ENCODE measurements around the gene SDK1.

Gene SDK1

DNA sequence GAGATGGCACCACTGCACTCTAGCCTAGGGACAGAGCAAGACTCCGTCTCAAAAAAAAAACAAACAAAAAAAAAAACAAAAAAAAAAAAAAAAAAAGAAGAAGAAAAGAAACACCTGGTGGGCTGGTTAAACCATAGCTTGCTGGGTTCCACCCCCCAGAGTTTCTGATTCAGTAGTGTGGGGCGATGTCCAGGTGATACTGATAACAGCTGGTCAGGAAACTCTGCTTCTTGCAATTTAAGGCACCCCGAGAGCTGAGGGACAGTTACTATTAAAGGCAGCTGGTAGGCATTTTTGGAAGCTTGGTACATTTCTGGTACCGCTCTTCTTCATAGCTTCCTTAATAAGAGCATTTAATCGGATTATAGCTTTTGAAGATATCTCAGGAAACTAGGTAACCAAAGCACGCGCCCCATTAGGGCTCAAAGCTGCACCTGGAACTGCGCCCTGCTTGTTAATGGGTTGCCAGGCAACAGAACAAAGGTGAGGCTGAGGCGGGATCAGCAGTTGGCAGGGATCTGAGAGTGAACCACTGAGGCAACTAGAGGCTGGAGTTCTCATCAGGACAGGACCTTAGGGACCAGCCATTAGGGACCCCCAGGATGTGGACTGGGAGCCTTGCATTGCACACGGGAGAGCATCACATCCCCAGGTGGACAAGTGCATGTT lies 6.5 kb upstream of the SDK1 start:
- DNase-seq = no peak

DNA sequence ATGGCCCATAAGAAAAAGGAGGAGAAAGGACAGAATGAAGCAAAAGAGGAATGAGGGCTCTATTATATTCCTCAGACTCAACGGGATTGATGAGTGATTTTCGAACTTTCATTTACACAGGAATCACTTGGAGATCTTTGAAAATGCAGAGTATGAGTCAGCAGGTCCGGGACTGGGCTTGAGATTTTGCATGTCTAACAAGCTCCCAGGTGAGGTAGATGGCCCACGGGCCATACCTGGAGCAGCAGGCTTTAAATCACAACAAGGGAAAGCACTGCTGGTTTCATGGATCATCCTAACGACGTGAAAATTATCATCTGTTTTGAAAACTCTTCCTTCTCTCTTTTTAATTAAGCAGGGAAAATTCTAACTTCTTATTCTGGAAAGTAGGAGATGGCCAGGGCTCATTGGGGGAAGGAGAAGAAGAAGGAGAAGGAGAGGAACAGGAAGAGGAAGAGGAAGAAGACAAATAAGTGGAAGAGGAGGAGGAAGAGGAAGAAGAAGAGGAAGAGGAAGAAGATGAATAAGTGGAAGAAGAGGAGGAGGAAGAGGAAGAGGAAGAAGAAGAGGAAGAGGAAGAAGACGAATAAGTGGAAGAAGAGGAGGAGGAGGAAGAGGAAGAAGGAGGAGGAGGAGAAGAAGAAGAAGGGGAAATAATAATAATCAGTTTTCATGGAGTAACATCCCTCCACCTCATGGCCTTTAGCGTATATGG lies 3.8 kb upstream of the SDK1 start:
- DNase-seq = no peak

DNA sequence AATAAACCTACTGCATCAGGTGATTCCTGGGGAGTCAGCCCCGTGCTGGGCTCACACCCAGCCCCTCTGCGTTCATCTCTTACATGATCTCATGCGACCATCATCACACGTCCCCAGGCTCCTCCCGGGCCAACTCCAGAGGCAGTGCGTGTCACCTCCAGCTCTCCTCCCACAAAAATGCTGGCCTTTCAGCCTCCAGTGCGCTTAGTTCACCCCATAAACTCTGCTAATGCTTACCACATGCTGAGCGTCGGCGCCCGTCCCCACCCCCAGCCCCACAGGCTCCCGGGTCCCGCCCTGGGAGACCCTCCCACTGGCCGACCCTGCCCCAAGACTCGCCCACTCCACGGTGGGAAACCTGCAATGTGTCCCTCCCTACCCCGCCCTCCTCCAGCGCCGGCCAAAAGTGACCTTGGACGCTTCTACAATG lies 816 bp upstream of the SDK1 start:
- DNase-seq = no peak

DNA sequence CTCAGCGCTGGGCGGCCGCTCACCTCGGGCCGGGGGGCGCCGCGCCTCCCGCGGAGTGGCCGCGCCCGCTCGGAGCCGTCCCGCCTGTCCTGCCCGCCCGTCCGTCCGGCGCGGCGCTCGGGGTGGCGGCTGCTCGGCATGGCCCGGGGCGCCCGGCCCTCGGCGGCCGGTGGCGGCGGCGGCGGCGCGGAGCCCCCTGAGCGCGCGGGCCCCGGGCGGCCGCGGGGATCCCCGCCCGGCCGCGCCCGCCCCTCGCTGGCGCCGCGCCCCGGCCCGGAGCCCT lies 338 bp downstream of the SDK1 start:
- DNase-seq = no peak

DNA sequence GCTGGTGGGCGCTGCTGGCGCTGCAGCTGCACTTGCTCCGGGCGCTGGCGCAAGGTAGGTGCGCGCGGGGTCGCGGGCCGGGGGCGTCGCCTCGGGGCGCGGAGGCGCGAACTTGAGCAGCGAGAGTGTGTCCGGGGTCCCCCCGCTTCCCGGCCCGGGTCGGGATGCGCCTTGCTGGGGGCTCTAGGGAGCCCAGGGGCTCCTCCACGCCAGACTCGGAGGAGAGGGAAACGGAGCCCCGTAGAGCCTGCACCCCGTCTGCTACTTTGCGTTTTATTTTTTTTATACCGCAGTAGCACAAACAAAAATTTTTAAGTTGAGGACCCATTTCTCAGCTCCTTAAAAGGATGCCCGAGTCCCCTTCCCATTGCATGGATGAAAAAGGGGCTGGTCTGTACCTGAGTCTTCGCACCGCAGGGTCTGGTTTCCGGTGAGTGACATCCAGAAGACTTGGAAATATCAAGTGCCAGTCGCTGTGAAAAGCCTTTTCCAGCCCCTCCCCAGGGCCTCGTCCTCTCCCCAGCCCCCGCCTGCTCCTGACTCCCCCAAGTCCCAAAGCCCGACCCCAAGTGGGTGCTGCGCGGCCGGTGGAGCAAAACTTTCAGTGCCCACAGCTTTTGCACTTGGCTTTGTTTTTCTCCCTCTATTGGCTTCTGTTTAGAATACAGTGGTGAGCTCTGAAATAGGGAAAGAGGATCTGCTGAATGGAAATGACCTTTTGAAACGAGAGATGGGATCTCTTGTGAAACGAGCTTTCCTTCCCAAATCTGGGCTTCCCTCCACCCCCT lies 973 bp downstream of the SDK1 start:
- DNase-seq = peak; percentile 19

DNA sequence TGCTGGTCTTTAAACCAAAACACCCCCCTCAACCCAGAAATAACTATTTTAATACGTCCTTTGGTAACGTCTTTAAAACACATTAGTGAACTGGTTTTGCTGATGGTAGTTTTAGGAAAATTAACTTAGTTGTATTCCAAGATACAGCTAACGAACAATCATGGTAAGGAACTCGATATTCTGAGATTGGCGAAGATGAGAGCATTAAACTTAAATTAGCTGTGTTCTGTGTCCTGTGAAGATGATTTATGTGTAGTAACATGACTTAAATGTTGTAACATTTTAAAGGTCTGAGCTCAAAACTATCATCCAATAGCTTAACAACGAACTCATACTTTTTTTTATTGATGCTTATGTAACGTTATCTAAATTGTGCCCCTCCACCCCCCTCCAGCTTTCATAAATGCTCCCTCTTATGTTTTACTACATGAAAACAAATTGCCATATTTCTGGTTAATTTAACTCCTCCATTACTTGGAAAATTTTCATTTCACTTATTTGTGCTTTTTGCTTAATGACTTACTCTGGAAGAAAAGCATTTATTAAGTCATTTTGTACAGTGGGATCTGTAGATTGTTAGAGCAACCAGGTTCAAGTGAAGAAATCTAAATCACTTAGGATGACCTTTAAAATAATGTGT lies 1.7 kb downstream of the SDK1 start:
- DNase-seq = no peak

GRCh38 chr7:3304131-3304530 lies 3.1 kb downstream of the SDK1 start:
- no peak for DNase-seq

- no peak for DNase-seq
These were observed 6.4 kb downstream of the SDK1 start for GRCh38 chr7:3307435-3307834.

DNA sequence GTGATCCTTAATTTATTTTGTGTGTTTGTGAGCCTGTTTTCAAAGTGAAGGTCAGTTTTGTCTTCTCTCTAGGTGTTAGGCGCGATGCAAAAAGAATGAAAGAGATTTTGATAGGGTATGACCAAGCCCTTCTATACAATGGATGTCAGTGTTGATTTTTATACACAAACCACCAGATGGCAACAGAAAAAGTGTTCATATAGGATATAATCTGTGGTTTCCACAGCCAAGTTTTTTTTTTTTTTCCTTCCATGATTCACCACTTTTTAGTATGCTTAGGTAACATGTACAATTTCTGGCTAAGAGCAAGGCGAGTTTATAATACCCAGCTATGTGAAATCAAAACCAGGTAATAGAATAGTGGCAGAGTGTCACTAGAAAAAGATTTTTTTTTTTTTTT lies 8.1 kb downstream of the SDK1 start:
- no peak for DNase-seq

- no peak for DNase-seq
These were observed 8.9 kb downstream of the SDK1 start for GRCh38 chr7:3309956-3310355.

DNA sequence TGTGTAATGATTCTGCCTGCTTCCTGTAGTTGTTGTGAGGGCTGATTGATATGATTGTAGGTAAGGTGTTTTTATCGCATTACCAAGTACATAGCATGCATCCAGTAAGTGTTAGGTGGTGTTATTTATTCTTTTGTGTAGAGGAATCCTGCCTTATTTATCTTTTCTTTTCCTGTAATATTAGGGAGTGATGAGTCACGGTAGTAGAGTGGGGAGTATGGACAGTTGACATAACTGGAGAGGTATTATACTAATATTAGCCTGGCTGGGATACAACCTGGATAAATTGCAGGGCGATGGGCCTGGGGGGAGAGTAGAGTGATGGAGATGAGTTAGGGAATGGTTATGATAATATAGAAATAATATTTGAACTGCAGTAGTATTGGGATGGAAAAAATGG lies 9.8 kb downstream of the SDK1 start:
- no peak for DNase-seq

DNA sequence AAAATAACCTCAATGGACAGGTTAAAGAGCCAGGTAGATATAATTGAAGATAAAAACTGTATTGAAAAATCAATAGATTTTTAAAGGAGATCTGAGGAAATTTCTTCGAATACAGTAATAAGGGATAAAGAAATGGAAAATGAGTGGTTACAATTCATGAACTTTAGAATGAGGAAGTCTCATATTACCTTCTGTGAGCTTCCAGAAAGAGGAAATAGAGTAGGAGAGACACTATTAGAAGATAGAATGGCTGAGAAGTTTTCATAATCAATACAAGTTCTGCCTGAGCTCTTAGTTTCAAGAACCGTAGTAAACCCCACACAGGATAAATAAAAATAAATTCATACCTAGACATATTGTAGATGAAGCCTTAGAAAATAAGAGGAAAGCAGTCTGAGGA lies 11.5 kb downstream of the SDK1 start:
- no peak for DNase-seq

DNA sequence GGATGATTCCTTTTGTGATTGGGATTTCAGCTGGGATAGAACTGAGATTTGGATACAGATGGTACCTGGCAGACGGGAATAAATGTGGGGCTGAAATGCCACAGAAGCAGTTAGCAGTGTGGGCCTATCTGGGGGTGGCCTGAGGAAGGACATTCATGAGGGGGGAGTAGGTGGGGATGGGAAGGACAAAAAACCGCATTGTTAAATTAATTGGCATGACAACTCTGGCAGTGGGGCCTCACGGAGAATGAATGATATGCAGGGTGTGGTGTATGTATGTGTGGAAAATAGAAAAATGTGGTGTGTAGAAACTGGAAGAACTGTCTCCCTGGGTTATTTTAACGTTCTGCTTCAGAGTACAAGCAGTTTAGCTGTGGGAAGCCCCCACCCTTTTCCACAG lies 17.8 kb downstream of the SDK1 start:
- no peak for DNase-seq

DNA sequence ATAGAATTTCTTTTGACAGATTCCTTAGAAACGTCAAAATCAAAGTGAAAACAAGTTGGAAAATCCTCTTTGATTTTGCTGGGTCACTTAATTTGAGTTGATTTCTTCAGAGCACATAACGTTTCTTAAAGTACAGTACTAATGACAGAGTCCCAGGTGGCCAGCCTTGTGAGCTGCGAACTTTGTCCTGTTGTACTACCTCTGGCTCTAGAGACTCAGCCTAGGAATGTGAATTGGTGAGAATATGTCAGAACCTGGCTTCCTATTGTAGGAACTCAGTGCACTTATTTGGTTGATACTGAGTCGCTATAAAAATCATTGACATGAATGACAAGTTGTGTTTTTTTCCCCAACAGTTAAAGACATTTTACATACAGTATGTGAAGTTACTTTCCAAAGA lies 20.2 kb downstream of the SDK1 start:
- no peak for DNase-seq

GRCh38 chr7:3321745-3322144 lies 20.7 kb downstream of the SDK1 start:
- DNase-seq = no peak

DNA sequence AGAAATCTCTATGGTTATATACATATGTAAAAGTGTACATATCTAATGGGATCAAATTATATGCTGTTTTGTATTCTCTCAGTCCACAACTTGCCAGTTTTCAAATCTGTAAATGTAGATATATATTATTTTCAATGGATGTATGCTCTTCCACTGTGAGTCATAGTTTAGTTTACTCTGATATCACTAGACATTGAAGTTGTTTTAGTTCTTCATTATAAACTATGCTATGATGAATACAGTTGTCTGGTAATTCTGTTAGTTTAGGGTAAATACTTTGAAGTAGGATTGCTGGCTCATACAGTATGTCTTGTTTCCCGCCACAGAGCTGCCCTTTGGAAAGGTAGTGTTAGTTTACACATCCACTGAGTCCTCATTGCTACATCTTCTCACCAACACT lies 25.2 kb downstream of the SDK1 start:
- DNase-seq = no peak

GRCh38 chr7:3327099-3327498 lies 26.0 kb downstream of the SDK1 start:
- no peak for DNase-seq

DNA sequence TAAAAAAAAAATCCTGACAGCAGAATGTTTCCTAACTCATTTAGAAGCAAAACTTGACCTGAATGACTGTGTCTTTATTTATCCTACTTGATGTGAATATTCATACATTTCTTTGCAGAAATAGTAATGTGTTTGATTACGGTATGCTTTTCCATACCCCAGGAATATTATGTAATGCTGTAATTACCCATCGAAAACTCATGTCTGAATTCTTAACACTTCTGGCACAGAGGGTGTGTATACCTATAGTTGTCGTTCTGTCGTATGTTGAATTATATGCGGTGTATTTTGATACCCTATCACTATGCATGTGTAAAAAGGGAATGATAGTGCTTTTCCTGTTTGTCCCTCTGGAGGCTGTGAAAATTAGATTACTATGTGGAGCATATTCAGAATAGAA lies 26.6 kb downstream of the SDK1 start:
- no peak for DNase-seq

DNA sequence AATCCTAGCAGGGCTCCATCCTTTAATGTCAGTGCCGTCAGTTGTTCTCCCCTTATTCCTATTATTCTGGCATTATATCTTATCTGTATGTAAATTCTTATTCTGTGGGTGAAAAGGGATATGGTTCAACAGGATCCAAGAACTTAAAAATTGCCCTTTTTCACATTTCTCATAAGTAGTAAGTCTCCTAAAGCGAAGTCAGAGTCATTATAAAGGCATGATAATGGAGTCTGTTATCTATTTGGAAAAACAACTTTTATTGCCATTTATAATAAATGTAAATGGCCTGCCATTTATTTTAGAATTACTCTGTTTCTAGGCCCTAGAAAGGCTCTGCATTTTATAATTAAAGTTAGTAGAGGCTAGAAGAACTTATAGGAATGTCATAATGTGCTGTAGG lies 31.3 kb downstream of the SDK1 start:
- no peak for DNase-seq

GRCh38 chr7:3333861-3334260 lies 32.8 kb downstream of the SDK1 start:
- DNase-seq = no peak

- no peak for DNase-seq
These were observed 35.1 kb downstream of the SDK1 start for GRCh38 chr7:3336042-3336665.

GRCh38 chr7:3338161-3338560 lies 37.1 kb downstream of the SDK1 start:
- DNase-seq = no peak

DNA sequence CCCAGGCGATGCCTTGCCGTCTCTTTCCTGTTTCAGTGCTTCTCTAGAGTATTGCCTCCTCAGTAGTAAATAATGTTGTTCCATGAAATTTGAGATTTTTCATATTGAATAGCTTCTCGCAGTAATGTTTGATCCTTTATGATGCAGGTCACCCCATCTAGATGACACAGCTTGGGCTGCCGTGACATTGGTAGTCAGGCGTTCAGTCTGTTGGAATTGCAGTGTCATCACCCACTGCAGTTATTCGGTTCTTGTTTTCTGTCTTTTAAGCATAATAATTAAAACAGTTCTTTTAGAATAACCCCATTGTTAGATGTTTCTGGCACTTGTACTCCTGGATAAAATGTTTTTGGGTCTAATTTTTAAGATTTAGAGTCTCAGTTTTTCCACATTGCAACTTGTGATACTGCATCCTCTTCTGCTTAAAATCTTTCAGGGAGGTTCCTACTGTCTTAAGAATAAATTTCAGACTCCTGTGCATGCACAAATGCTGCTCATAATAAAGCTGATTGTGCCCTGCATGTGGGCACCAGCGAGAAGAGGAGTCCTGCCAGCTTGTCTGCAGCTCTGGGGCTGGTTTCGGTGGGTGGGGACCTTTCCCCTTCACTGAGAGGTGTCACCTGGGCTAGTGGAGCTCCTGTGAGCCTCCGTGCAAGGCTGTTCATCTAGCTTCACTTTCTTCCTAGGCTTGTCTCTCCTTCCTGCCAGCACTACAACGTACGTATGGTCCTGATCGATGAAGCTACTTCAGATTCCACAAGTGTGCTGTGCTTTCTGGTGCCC lies 44.8 kb downstream of the SDK1 start:
- no peak for DNase-seq
